Nucleus accumbens (tissue), 56 donors: ENCODE data around the gene RANBP10.
"Not testable (repeated sequence)": the region's sequence is repeated elsewhere in the genome, so short reads cannot be mapped to it uniquely, and the experiment has no call there.

ENCODE experiments used
- DNase-seq, 56 donors: peaks; one replicate each; lab custom pipeline; 2025; lab: John Stamatoyannopoulos, UW

RANBP10 gene

DNA sequence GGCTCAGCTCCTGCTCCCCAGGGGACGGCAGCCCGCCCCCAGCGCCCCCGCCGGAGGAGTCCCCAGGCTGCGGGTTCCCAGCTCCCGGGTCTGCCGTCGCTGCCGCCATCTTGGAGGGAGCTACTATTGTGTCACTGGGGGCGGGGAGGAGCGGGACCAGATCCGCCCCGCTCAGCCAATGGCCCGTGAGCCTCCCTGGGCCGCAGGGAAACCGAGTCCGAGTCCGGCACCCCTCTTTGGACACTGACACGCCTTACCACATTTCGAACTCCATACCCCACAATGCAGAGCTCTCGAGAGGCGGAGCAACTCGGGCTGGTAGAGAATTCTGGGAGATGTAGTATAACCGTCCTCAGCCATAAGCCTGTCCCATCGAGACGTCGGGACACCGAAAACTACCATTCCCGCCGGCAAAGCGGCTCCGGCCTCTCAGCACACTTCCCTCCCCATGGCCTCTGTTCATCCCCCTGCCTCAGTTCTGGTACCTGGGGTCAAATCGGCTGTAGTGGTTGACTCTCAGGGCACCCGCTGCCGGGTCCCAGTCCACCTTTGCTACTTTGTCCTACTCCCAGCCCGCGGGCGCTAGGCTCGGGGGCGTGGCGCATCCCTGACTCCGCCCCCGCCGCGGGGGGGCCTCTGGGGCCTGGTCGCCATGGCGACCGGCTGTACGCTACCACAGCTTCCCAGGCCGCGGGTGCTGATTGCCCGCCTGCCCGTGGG, at the start of gene RANBP10, which contains the start of gene TSNAXIP1:
Gene RANBP10 (minus strand): TSS at position 133 of the 720 bp plus-strand sequence. CDS start 24 bp downstream, at position 109.
Gene TSNAXIP1 (plus strand): TSS at position 462 of the 720 bp plus-strand sequence. CDS start 261 bp downstream, outside the sequence.
- peak; percentile 78 to 99 (median 98) for DNase-seq

DNA sequence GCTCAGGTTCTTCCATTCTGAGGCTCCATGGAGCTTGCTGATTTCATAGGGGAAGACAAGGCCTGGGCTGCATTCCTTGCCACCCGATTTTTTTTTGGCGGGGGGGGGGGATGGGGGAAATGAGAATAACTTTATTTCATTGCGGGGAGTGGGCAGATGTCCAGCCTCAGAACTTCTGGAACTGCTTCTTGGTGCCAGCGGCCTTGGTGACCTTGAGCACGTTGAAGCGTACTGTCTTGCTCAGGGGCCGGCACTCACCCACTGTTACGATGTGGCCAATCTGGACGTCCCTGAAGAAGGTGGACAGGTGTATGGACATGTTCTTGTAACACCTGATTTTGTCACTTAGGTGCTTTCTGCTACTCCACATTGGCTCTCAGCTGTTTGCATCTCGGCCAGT, 49.4 kb upstream of the RANBP10 start:
- no peak for DNase-seq

DNA sequence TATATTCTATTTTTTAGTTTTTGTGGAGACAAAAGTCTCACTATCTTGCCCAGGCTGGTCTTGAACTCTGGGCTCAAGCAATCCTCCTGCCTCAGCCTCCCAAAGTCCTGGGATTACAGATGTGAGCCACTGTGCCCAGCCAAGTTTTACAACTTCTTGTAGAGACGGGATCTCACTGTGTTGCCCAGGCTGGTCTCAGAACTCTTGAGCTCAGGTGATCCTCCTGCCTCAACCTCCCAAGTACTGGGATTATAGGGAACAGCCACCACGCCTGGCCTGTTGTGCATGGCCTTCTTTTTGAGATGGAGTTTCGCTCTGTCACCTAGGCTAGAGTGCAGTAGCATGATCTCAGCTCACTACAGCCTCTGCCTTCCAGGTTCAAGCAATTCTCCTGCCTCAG, 47.3 kb upstream of the RANBP10 start:
- DNase-seq, result no peak

DNA sequence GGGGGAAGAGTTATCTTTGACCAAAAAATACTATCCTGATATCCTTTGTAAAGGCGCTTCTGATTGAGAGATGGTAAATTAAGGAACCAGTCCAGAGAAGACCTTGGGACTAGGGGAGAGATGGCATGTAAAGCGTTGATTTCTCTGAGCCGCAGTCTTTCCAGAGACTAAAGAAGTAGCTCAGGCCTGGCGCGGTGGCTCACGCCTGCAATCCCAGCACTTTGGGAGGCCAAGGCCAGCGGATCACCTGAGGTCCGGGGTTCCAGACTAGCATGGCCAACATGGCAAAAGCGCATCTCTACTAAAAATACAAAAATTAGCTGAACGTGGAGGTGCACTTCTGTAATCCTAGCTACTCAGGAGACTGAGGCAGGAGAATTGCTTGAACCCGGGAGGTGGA, 41.8 kb upstream of the RANBP10 start:
- DNase-seq, result no peak

DNA sequence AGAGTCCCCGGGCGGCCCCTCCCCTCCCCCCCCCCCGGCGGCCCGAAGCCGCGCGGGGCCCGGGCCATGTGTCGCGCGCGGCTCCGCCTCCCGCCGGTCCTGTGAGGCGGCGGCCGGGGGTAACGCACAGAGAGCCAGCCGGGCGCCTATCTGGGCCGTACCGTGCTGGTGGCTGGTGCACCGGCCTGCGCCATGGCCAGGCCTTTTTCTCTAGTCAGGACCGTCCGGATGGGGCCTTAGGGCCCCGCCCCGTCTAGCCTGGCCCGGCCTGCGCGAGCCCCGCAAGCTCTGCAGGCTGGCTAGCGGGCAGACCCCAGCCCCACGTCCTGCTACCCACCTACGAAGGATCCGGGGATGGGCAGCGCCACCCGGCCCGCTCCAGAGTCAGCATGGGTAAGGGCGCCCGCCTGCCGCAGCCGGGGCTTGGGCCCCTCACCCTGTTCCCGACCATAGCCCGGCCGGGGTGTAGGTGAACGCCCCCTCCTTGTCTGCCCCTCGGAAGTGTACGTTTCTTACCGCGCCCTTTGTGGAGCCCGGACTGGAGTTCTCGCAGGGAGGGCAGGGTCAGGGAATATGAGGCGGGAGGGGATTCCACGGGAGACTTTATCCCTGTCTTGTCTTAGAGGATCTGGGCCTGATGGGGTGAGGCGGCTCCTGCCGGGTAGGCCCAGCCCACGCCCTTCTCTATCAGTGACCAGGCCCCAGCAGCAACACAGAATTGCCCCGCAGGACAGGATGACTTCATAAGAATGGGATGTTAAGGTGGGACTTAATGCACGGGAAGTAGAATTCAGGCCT, 40.9 kb upstream of the RANBP10 start, which contains the start of gene CENPT:
Gene CENPT (minus strand): TSS at position 630 of the 798 bp plus-strand sequence. CDS start 13,834 bp downstream, outside the sequence.
- DNase-seq, result peak in 19 of 56 donors; percentile 36 to 86 (median 76)

DNA sequence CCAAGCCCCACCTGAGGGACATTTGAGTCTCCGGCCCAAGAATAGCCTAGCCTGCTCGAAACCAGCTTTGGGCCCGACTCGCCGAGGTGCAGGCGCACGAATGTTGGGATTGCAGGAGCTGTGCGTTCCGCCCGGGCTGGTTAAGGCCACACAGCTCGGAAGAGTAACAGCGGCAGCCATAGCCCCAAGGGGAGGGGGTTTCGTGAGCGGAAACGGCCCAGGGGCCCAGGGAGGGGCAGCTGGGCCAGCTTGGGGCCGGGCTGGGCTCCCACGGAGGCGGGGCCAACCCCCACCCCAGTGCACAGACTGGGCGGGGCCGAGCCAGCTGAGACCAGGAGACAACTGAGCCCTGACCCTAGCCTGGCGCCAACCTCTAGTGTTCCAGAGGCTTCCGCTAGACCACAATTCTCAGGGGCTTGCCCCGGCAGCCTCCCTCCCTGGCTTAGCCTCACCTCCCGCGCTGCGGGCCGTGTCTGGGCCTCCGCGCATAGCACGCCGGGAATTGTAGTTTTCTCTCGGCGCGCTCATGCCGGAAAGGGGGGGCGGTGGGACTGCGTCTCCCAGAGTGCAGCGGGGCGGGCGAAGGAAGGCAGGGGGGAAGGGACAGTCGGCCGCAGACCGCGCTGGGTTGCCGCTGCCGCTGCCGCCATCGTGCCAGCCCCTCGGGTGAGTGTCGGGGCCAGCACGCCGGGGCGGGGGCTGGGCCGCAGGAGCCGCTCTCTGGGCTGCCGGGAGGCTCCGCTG, 40.1 kb upstream of the RANBP10 start, which contains the start of gene NUTF2:
Gene NUTF2 (plus strand): TSS at position 614 of the 744 bp plus-strand sequence. CDS start 18,198 bp downstream, outside the sequence.
- peak; percentile 33 to 98 (median 92) for DNase-seq

DNA sequence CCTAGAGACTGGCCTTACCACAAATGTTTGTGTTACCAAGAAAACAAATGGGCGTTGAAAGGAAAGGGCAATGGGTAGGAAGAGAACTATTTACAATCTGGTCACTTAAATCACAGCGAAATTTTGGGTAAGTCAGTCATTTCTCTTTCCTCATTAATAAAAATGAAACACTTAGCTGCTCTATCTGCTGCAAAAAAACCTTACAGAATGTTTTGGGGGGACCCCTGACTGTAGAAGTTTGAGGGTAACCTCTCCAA, 39.6 kb upstream of the RANBP10 start:
- no peak for DNase-seq

DNA sequence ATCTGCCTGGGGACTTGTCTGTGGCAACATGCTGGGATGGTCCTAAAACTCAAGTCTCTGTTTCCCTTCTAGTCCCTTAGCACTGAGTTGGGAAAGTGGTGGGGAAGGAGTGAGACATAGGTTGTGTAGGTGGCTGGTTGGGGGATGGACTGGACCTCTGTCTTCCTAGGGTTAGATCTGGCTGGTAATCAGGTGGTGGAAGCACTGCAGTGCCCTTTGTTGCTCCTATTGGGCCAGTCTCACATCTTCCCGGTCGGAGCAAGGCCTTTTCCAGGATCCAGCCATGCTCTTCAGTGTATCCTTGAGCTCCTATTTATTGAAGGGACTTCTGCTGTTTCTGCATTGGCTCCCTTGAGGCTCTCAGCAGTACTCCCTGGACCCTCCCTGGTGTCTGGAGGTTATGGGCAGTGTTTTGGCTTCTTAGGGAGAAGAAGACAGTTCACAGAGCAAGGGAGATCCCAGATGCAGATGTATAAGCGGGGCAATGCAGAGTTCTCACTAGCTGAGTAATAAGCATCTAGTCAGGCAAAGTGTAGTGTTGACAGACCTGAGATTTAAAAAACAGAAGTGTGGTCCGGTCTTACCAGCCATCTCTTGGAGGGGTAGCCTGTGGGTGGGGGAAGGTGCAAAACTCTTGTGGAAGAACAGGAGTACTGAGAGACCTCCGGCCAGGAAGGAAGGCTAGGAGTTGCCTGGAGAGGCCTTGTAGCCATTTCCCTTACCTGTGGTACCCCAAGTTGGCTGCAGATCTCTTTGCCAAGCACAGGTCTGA, 39.1 kb upstream of the RANBP10 start:
- DNase-seq, result no peak

DNA sequence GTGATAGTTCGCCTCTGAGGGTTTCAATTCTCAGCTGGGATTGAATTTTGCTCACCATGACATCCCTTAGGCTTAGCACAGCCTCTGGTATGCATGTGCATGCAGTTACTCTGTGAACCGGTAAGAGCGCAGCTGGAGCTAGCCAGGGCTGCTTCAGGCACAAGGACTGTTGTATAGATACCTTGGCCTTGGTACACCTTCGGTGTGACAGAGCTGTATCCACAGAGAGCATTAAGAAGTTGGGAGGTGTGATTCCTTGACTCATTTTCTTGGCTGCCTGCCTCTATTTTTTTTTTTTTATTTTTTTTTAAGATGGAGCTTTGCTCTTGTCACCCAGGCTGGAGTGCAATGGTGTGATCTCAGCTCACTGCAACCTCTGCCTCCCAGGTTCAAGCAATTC, 38.1 kb upstream of the RANBP10 start:
- no peak for DNase-seq

DNA sequence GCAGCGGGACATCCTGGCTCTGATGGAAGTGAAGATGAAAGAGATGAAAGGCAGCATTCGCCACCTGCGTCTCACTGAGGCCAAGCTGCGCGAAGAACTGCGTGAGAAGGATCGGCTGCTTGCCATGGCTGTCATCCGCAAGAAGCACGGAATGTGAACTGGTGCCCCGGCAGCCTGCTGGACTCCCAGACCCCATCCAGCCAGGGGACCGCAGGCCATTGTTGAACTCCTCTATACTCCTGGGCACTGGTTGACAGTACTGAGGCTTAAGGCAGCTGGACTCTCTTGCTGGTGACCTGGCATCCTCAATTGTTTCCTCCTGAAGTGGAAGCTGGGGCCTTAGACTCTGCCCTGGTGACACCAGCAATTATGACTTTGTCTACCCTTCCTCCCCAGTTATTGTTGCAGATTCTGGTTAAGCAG, 37.0 kb upstream of the RANBP10 start:
- peak in 1 of 56 donors; percentile 29 for DNase-seq

DNA sequence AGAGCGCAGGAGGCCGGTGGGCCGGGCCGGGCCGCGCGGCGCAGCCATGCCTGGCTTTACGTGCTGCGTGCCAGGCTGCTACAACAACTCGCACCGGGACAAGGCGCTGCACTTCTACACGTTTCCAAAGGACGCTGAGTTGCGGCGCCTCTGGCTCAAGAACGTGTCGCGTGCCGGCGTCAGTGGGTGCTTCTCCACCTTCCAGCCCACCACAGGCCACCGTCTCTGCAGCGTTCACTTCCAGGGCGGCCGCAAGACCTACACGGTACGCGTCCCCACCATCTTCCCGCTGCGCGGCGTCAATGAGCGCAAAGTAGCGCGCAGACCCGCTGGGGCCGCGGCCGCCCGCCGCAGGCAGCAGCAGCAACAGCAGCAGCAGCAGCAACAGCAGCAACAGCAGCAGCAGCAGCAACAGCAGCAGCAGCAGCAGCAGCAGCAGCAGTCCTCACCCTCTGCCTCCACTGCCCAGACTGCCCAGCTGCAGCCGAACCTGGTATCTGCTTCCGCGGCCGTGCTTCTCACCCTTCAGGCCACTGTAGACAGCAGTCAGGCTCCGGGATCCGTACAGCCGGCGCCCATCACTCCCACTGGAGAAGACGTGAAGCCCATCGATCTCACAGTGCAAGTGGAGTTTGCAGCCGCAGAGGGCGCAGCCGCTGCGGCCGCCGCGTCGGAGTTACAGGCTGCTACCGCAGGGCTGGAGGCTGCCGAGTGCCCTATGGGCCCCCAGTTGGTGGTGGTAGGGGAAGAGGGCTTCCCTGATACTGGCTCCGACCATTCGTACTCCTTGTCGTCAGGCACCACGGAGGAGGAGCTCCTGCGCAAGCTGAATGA, 36.4 kb upstream of the RANBP10 start:
- peak in 50 of 56 donors; percentile 20 to 84 (median 63) for DNase-seq

DNA sequence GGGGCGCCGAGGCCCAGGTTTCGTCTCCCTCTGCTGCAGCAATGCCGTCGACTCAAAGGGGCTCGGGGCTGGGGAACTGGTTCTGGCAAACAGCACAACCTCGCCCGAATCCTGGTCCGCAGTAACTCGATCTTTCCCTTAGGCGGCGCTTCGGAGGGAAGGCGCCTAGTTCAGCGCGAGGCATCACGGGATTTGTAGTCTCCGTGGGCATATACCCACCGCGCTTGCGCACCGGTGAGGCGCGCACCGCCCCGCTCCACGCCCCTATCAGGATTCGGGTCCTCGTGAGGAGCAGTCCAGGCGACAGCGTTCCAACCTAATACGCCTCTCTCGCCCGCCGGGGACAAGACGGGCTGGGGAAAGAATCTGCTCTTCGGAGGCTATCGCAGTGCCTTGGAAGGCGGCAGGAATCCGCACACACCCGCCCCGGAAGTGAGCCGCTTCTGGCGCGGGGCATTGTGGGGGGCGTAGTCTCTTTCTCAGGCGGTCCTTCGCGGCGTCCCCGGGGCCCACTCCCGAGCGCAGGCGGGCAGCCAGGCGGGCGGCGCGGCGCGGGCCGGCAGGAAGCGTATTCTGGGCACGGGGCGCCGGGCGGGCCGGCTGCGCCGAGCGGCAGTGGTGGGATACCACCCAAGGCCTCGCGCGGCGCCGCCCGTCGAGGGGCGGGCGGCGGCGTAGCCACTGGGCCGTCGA, 35.6 kb upstream of the RANBP10 start, which contains the start of gene THAP11:
Gene THAP11 (plus strand): TSS at position 505 of the 693 bp plus-strand sequence. CDS start 235 bp downstream, outside the sequence.
- DNase-seq, result peak in 55 of 56 donors; percentile 39 to 98 (median 91)

DNA sequence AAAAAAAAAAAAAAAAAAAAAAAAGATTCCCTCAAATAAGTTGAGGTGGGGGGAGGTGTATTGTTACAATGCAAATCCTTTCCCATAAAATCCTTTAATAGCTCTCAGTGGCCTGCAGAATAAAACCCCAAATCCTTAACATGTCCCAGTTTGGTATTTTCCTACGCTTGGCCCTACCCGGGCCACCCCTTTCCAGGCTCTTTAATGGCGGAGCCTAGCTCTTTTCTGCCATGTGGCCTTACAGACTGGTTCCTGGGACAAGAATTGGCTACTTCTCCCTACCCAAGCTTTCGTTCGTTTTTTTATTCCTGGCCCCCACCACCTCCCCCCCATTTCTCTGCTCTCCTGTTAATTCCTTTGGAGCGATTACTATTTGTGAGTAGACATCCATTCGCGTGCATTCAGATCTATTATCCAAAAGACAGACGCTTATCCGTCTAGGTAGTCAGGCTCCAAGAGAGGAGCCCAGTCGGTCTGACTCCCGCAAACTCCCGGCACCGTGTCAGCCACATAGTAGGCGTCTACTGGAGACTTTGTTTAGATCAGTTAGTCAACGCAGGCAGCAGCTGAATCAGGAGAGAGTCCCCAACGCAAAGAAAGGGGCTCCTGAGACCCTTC, 34.9 kb upstream of the RANBP10 start:
- no peak for DNase-seq

DNA sequence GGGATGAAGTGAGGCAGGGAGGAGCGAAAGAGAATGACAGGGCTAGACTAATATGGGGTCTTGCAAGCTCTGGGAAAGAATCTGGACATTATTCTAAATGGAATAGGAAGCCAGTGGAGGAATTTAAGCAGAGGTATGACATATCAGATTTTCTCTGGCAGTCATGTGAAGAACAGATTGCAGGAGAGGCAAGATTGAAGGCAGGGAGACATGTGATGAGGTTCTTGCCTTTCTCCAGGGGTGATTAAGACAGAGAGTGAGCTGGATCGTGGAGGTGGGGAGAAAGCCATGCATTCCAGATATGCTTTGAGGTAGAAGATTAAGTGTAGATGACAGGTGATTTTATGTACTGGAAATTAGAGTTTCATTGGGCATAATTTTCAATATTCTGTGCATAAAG, 31.5 kb upstream of the RANBP10 start:
- DNase-seq, result peak in 2 of 56 donors; percentile 4 to 7

DNA sequence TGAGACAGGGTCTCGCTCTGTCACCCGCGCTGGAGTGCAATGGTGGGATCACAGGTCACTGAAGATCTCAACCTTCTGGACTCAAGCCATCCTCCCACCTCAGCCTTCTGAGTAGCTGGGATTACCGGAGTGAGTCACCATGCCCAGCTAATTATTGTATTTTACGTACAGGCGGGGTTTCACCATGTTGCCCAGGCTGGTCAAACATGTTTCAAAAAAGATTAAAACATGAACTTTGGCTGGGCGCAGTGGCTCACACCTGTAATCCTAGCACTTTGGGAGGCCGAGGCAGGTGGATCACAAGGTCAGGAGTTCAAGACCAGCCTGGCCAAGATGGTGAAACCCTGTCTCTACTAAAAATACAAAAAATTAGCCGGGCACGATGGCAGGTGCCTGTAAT, 30.8 kb upstream of the RANBP10 start:
- DNase-seq, result not testable (repeated sequence)

DNA sequence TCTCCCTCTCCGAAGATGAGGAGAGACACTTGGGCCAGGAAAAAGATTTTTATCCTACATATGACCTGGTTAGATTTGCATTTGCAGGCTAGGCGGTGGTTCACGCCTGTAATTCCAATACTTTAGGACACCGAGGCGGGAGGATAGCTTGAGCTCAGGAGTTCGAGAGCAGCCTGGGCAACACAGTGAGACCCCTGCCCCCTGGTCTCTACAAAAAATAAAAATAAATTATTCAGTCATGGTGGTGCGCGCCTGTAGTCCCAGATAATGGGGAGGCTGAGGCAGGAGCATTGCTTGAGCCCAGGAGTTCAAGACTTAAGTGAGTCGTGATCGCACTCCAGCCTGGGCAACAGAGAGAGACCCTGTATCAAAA, 27.9 kb upstream of the RANBP10 start:
- no peak for DNase-seq

DNA sequence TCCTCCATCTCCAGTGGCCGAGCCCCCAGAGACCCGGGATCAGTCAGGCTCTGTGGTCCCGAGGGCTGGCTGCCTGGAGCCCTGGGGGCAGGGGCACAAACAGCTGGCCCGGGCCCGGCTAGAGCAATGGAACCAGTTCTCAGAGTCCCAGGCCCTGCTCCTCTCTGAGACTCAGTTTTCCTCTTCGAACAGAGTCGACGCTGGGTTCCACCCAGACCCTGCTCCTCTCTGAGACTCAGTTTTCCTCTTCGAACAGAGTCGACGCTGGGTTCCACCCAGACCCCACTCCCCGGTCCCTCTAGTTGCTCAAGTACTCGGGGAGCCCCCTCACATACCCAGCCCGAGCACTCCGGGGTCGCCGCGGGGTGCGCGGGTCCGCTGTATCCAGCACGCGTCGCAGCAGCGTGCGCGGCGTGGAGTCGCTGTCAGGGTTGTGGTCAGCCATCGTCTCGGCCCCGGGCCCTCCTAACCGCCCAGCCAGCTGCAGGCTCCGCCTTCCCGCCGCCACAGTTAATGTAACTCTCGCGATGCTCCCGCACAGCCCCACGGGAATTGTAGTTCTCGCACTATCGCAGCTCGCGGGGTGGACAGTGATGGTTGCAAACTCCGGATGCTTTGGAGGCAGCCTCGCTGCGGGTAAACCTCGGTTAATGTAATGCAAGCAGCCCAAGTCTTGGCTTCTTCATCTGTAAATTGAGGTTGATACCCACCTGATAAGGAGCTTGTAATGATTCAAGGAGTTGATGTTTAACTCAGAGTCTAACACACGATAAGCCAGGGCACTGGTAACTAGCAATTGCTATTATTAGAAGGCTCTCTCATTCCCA, 27.3 kb upstream of the RANBP10 start:
- peak; percentile 12 to 95 (median 86) for DNase-seq
